Measurements from ENCODE around the gene CEP85L. TPM values are rescaled to one million over a fixed set of nuclear protein-coding genes. Genes with fewer than 3 reads are reported as not detected.

Gene CEP85L
- total and polyA plus RNA-seq, 2 of the 4 experiments (the other 2 are of a cell fraction), result 2.3 to 25.6 TPM

GRCh38 chr6:118469468-118469867, 181.9 kb downstream of the CEP85L start:
- no peak overlapping the region for H2AK5ac ChIP-seq (ENCODE audit: low read depth, low read length)
- WGBS, 2 experiments (ENCODE audit: extremely low coverage in 2 of 2, insufficient read length in 1 of 2), result no CpG with 5 or more reads among the region's 4 CpGs
- H3K4me3 ChIP-seq (ENCODE audit: insufficient read depth, low read depth, low read length), result no peak overlapping the region
- peaks cover 2% of the 10 kb centered on the region; the same call in 1 of the 2 replicates for H3K9me1 ChIP-seq (ENCODE audit: insufficient read depth, low read length)
- intact Hi-C loops (cut with micrococcal nuclease), result no loop called here
- DNase-seq (peak; percentile 4), ATAC-seq (ENCODE audit: low read depth) (no peak)
- peaks cover 11% of the 10 kb centered on the region for H3K4me1 ChIP-seq (ENCODE audit: control insufficient read depth, insufficient read depth, low read length)
- no peak overlapping the region for H3K4me2 ChIP-seq (ENCODE audit: low read depth, low read length)
- no peak overlapping the region for H4K8ac ChIP-seq (ENCODE audit: low read depth in 2 of 2, low read length in 2 of 2)
- no peak overlapping the region for H3K14ac ChIP-seq (replicated peaks; ENCODE audit: low read depth, low read length)
- no peak overlapping the region for H3K27ac ChIP-seq (ENCODE audit: insufficient read depth, low read length)
- no peak overlapping the region for H2BK15ac ChIP-seq (ENCODE audit: low read depth, low read length)
- dilution Hi-C loops (cut with HindIII; ENCODE audit: low sequenced_read_pairs, unreplicated experiment), result no loop called here
- ChIA-PET CTCF (no interaction called here), POLR2A (ENCODE audit: unreplicated experiment) (no interaction called here)
- no peak overlapping the region for H3K23ac ChIP-seq (ENCODE audit: low read depth, low read length)
- no peak overlapping the region for H3K18ac ChIP-seq (ENCODE audit: low read depth, low read length)
- no peak overlapping the region for H2BK120ac ChIP-seq (ENCODE audit: low read depth, low read length)
- H2BK20ac ChIP-seq (ENCODE audit: low read depth, low read length), result no peak overlapping the region
- H2AK9ac ChIP-seq (replicated peaks; ENCODE audit: low read depth, low read length, poor library complexity), result no peak overlapping the region
- TF ChIP-seq CEBPB (IDR thresholded peaks at IDR 0.05; ENCODE audit: low read depth, low read length) (peak; percentile 78), POLR2A (IDR thresholded peaks at IDR 0.05; ENCODE audit: low read depth, low read length) (no peak)
- no peak overlapping the region for H3K9ac ChIP-seq (ENCODE audit: low read depth, low read length)
- no peak overlapping the region for H3K56ac ChIP-seq (ENCODE audit: extremely low read depth, insufficient read depth, low read length)
- no peak overlapping the region for H3K4ac ChIP-seq (ENCODE audit: low read depth, low read length)
- no peaks in the 10 kb centered on the region for H4K20me1 ChIP-seq (ENCODE audit: insufficient read depth, low read length)
- H3K36me3 ChIP-seq (ENCODE audit: control insufficient read depth, insufficient read depth, low read length), result peaks cover 8% of the 10 kb centered on the region
- no peak overlapping the region for H4K91ac ChIP-seq (ENCODE audit: insufficient read depth, low read depth, low read length)
- H3K27me3 ChIP-seq (ENCODE audit: control insufficient read depth, insufficient read depth, low read length), result no peaks in the 10 kb centered on the region
- no peak overlapping the region for H4K5ac ChIP-seq (ENCODE audit: low read depth, low read length)
- H2BK5ac ChIP-seq (ENCODE audit: low read depth, low read length, poor library complexity, severe bottlenecking), result no peak overlapping the region
- in situ Hi-C loops (cut with MboI; ENCODE audit: low sequenced_read_pairs), result no loop called here
- H3K79me1 ChIP-seq (ENCODE audit: low read depth in 1 of 2, low read length in 2 of 2), result no peaks in the 10 kb centered on the region; a peak in 1 of 4 replicates
- BruUV-seq (replicated peaks), result no TSS peak
- H2AFZ ChIP-seq (replicated peaks; ENCODE audit: low read length, poor library complexity), result no peak overlapping the region
- H3K9me3 ChIP-seq (ENCODE audit: control insufficient read depth, insufficient read depth, low read length), result no peaks in the 10 kb centered on the region
